HG03571 (cell line): ENCODE data around the gene KDM5A.
"Not testable (repeated sequence)": the region's sequence is repeated elsewhere in the genome, so short reads cannot be mapped to it uniquely, and the experiment has no call there.

Experiments
- ATAC-seq: cut with Tn5 transposase; IDR thresholded peaks from one replicate; pipeline ENCODE4 v1.9.1; 2021; ENCODE audit not compliant: unreplicated experiment

Gene KDM5A

DNA sequence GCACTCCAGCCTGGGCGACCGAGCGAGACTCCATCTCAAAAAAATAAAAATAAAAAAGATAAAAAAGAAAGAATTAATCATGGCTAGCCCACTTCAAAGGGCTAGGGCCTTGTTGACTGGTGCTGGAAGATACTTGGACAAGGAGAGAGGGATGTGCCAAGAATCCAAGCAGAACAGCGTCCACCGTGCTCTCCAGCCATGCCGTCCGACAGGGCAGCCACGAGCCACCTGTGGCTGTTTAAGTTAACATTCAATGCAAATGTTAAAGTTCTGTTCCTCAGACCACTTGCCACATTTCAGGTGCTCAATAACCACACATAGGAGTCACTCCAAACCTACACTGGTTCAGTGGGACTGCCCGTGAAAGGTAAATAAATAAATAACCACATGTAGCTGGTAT is 147.9 kb downstream of the KDM5A start:
- ATAC-seq, result no peak

DNA sequence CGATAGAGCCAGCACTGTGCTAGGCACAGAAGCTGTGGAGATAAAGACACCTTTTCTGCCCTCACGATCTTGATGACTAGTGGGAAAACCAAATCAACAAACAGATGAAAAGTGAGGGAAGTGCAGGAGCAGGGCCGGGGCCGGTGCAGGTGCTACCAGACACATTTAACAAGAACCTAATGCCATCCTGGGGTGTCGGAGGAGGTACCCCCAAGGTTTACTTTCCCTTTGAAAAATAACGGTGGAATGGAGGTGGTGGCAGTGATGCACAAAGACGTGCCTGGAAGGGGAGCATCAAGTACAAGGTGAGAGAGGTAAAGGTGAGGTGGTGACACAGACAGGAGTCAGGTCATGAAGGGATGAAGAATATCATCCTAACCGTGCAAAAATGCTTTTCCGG is 148.6 kb downstream of the KDM5A start:
- no peak for ATAC-seq

DNA sequence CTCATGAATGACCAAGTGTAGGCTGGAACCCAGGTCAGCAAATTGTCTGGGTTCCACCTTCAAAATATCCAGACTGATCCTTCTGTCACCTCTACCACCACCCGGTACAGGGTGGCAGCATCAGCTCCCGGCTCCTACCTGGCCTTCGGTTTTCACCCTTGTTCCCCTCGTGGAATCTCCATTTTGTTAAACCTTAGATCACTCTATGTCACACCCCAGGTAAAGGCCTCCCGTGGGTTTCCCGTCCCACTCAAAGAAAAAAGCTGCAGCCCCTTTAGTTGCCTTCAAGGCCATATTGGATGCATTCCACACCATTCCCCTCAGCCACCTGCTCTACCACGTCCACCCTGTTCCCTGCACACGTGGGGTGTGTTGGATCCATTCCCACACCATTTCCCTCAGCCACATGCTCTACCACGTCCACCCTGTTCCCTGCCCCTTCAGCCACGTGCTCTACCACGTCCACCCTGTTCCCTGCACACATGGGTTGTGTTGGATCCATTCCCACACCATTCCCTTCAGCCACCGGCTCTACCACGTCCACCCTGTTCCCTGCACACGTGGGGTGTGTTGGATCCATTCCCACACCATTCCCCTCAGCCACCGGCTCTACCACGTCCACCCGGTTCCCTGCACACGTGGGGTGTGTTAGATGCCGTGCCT is 150.3 kb downstream of the KDM5A start:
- no peak for ATAC-seq

DNA sequence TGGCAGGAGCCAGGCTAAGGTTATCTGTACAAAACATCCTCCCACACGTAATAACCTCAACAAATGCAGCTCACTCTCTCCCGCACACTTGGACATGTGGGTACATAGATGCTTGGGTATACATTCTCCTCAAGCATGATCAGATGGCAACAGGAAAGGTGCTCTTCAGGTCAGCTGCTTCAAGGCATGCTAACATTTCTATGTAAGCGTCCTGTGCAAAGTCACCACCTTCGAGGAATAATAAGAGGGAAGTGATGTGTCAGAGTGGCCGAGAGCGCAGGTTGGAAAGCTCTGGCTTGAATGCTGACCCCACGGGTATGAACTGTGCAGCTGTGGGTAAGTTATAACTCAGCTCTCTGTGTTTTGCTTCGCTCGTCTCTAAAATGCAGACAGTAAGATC is 151.0 kb downstream of the KDM5A start:
- no peak for ATAC-seq

DNA sequence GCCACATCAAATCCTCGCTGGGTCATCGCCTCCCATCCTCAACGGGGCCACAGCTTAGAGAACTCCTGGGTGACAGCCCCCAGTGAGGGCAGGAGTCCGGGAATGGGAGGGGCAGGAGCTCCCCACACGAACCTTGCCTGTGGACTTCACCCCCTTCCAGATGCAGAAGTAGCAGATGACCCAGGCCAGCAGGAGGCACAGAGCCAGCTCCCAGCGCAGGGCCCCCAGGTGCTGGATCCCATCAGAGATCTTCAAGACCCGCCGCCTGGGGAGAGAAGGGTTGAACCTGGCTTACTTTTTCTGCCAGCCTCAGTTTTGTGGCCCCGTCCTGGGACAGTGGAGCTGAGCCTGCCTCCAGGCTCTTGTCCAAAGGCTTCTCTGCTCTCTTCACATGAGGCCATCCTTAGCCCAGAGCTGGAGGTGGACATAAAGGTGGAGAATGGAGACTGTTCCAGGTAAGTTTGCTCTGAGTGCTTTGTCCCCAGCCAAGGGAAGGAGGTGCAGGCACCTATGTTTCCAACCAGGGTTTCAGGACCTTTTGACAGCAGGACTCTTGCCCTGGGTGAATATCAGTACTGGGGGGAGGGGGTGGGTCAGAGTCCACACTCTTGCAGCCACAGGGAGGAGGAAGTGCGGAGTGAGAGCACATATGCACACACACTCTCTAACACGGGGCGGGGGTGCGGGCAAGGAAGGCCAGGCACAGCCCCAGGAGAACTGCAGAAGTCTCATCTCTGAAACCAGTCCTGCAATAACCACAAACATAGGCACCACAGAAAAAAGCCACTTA is 151.9 kb downstream of the KDM5A start:
- ATAC-seq, result no peak

DNA sequence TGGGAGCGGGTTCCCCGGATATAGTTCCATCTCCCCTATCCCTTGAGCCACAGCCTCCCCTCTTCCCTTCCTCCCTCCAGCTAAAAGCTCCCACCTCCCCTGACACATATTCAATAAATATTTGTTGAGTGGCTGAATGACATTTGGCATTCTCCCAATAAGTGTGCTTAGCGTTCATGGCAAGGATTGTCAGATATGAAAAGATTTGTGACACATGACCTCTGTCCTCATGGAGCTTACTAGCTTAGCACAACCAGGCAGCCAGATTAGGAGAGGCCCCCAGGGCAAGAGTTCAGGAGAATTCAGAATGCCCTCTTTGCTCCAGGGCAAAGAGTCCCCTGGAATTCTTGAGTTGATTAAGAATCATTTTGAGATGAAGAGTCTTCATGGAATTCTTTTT is 152.7 kb downstream of the KDM5A start:
- ATAC-seq, result no peak

DNA sequence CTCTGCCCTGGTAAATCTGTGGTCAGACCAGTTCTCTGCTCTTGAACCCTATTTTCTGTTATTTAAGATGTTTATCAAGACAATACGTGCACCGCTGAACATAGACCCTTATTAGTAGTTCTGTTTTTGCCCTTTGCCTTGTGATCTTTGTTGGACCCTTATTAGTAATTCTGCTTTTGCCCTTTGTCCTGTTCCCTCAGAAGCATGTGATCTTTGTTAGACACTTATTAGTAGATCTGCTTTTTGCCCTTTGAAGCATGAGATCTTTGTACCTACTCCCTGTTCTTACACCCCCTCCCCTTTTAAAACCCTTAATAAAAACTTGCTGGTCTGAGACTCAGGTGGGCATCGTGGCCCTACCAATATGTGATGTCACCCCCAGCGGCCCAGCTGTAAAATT is 153.2 kb downstream of the KDM5A start:
- ATAC-seq, result not testable (repeated sequence)

DNA sequence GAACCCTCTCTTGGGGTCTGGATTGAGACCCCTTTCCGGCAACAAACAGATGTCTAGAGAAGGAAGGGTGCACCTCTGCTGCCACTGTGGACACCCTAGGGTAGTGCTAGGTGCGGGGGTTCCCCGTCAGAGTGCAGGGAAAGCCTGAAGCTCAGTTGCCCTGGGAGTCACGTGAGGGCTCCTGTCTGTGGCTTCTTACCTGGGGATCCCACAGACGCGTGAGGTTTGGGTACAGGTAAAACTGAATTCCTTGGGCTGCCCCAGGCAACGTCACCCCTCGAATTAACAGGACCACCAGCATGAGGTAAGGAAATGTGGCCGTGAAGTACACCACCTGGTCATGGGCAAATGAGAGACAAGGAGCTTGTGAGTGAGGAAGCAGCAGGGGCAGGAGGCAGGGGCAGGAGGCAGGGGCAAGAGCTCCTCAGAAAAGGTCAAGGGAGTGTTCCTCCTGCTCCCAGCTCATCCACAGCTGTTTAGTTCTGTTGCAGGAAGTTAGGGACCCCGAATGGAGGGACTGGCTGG is 154.2 kb downstream of the KDM5A start:
- ATAC-seq, result no peak

DNA sequence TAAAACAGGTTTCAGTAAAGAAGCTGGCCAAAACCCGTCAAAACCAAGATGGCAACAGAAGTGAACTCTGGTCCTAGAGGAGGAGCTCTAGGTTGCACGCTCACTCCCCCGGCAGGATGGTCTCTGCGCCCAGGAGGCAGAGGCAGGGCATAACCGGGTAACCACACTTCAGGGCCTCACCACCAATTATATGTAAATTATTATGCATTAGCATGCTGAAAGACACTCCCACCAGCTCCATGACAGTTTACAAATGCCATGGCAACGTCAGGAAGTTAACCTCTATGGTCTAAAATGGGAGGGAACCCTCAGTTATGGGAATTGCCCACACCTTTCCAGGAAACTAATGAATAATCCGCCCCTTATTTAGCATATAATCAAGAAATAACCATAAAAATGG is 155.1 kb downstream of the KDM5A start:
- ATAC-seq, result no peak

DNA sequence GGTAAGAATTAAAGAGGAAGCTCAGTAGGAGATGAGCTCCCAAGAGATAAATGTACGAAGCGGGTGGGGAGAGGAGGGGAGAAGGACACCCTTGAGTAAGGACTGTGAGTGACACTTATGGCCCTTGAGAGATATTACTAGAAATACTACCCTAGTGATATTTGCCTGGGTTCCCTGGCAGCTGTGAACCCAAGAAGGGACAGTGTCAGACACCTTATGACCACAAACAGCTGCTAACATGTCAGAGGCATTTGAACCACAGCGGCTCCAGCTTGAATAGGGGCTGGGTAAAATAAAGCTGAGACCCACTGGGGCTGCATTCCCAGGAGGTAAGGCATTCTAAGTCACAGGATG is 155.5 kb downstream of the KDM5A start:
- ATAC-seq, result no peak

DNA sequence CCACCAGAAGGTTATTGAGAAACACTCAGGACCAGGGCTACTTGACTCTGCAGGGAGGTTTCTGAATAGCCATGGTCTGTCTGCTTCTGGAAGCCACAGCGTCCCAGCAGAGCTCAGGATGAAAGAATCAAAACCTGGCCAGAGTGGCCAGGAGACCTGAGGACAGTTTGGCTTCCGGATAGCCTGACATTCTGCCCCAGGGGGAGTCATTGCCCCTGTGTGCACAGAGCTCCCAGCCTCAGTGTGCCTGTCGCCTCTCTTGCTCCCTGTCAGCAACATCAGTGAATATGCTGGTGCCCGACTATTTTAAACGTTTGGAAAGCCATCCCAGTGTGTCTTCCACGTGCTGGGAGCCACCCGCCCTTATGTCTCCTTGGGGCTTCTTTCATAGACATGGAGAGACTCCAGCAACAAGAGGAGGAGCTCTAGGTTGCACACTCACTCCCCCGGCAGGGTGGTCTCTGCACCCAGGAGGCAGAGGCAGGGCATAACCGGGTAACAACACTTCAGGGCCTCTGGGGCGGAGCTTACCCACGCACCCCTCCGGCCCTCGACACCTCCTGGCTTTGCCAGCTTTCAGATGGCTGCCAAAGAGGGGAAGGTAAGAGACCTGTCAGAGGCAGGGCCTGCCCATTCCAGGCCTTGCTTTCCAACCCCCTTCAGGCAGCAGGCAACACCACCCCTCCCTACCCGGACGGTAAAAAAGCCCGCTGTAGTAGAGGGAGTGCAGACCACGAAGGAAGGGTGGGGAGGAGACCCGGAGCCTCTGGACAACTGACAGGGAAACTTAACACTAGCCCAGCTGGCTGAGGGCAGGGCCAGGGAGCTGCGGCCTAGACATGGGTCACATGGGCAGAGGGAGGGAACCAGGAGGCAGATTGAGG is 156.1 kb downstream of the KDM5A start:
- no peak for ATAC-seq

DNA sequence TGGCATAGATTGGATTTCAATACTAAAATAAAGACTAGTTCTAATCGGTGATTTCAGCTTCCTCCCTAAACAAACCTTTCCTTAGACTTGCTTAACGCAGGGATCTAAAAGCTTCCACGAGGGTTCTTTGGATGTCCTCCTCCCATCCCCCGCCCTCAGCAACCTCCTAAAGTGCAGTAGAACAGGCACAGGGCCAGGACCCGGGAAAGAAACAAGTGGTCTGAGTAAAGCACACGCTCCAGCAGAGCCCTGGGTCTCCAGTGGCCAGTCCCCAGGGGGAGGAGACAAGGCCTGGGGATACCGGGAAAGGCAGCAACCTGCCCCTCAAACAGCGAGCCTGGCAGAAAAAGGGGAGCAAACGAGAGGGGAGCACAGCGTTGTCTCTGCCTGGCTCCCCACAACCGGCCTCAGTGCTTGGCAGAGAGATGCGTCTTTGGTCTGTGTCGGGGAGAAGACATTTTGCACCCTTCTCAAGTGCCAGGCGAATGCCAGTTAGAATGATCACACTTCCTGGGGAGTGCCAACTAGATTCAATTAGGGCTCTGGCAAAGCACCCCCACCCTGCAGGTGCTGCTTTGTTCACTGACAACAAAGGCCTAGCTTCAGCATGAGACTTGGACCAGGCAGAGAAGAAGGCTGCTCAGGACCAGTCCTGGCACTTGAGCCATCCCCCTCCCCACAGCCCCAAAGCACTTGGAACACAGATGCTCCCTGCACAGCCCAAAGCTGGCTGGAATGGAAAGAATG is 158.0 kb downstream of the KDM5A start:
- ATAC-seq, result no peak
